K562 (cell line): ENCODE results near the gene OR1N2.

Source experiments
- ARID1B ChIP-seq: fragments of 450-650 bp; IDR thresholded peaks from 2 replicates; pipeline ENCODE4 v1.6.1; 2016; ENCODE audit warnings: antibody characterized with exemption, mild to moderate bottlenecking, inconsistent platforms
- CTCF ChIP-seq, 3 experiments: IDR thresholded peaks in 2 of 3; conservative IDR thresholded peaks in 1 of 3; 2 replicates each; pipeline ENCODE4 v1.5.1; 2011 to 2012; ENCODE audit warnings: low read length in 3 of 3, mild to moderate bottlenecking in 3 of 3, control low read depth in 2 of 3, improper control_type of control experiment in 1 of 3, inconsistent platforms in 1 of 3, low read depth in 1 of 3, mixed read lengths in 1 of 3, moderate library complexity in 1 of 3; ENCODE audit not compliant: insufficient read depth in 2 of 3
- E2F4 ChIP-seq: sonication (generic); formaldehyde crosslinking; IDR thresholded peaks from 2 replicates; pipeline ENCODE4 v1.8.0; 2022; ENCODE audit warnings: mild to moderate bottlenecking, low read depth, missing genetic modification reagents
- ZNF76 ChIP-seq: fragments of 250-450 bp; sonication (Bioruptor Pico); IDR thresholded peaks from 2 replicates; pipeline ENCODE4 v1.4.0; 2020; ENCODE audit warnings: mild to moderate bottlenecking, moderate library complexity, borderline replicate concordance

- TF ChIP-seq CTCF (IDR thresholded peaks at IDR 0.05 in 2 of 3, conservative IDR thresholded peaks at IDR 0.05 in 1 of 3; ENCODE audit: insufficient read depth in 2 of 3, low read depth in 1 of 3, low read length in 3 of 3) (no peak), ZNF76 (CRISPR knock-in tag) (no peak), ARID1B (no peak), E2F4 (CRISPR knock-in tag) (no peak)
These were observed 16.8 kb upstream of the OR1N2 start for GRCh38 chr9:122536134-122536533.
